Naive thymus-derived CD4-positive, alpha-beta T cell (primary cell): ENCODE data around the gene FGFR4. TPM values are rescaled to one million over a fixed set of nuclear protein-coding genes. Genes with fewer than 3 reads are reported as not detected.
A peak's percentile ranks its signal among the peaks of the same experiment; 100 is the strongest.

Experiments
- ATAC-seq: fragments of 150-1000 bp; cut with Tn5 transposase; 2 replicates; pipeline ENCODE4 v1.10.0; 2021; ENCODE audit warnings: mild to moderate bottlenecking, moderate library complexity
- CTCF ChIA-PET: fragments of 350-600 bp; sonication (Branson Sonifier 250); formaldehyde crosslinking; loops from one replicate; lab custom pipeline; 2021; ENCODE audit warnings: antibody characterized with exemption; lab: Charles Lee
- POLR2A ChIA-PET: fragments of 350-600 bp; sonication (Branson Sonifier 250); formaldehyde crosslinking; loops from one replicate; lab custom pipeline; 2021; ENCODE audit warnings: antibody characterized with exemption, inconsistent platforms; lab: Charles Lee
- DNase-seq, 9 donors: peaks; one replicate each; pipeline versions ENCODE4 v3.0.0 to v3.0.0-alpha.2; 2020 to 2022; ENCODE audit warnings: mixed read lengths in 1 of 9
- H3K27ac ChIP-seq: one replicate; pipeline ENCODE4 v1.7.0; 2013; ENCODE audit warnings: mild to moderate bottlenecking, low read depth, low read length, moderate library complexity
- H3K27me3 ChIP-seq, 2 donors: one replicate each; pipeline ENCODE4 v1.7.0; 2013; ENCODE audit warnings: low read length in 2 of 2, mild to moderate bottlenecking in 2 of 2, moderate library complexity in 2 of 2; ENCODE audit not compliant: control insufficient read depth in 2 of 2, insufficient read depth in 2 of 2
- H3K36me3 ChIP-seq, 3 experiments: 1 replicate in 2 of 3; 2 replicates in 1 of 3; pipeline ENCODE4 v1.7.0; 2013; ENCODE audit warnings: low read length in 3 of 3, mild to moderate bottlenecking in 3 of 3, moderate library complexity in 1 of 3; ENCODE audit not compliant: insufficient read depth in 3 of 3, control insufficient read depth in 2 of 3
- H3K4me1 ChIP-seq, 2 donors: one replicate each; pipeline ENCODE4 v1.7.0; 2013; ENCODE audit warnings: low read length in 2 of 2, mild to moderate bottlenecking in 2 of 2, moderate library complexity in 1 of 2; ENCODE audit not compliant: control insufficient read depth in 2 of 2, insufficient read depth in 2 of 2
- H3K4me3 ChIP-seq: 2 replicates; pipeline ENCODE4 v1.7.0; 2013; ENCODE audit warnings: mild to moderate bottlenecking, low read length
- H3K9me3 ChIP-seq, 3 experiments: 1 replicate in 2 of 3; 2 replicates in 1 of 3; pipeline ENCODE4 v1.7.0; 2013; ENCODE audit warnings: low read length in 3 of 3; ENCODE audit not compliant: control insufficient read depth in 2 of 3
- H3K27ac Mint-ChIP-seq, 9 donors: one replicate each; pipeline ENCODE4 v1.8.0; 2020 to 2022; ENCODE audit warnings: mixed read lengths in 9 of 9, mild to moderate bottlenecking in 8 of 9, moderate library complexity in 5 of 9, inconsistent platforms in 2 of 9
- H3K27me3 Mint-ChIP-seq, 5 donors: one replicate each; pipeline ENCODE4 v1.8.0; 2021 to 2022; ENCODE audit warnings: mixed read lengths in 5 of 5, mild to moderate bottlenecking in 1 of 5
- H3K36me3 Mint-ChIP-seq, 5 donors: one replicate each; pipeline ENCODE4 v1.8.0; 2020 to 2022; ENCODE audit warnings: mixed read lengths in 5 of 5, mild to moderate bottlenecking in 3 of 5, inconsistent platforms in 1 of 5
- H3K4me1 Mint-ChIP-seq, 7 donors: one replicate each; pipeline ENCODE4 v1.8.0; 2020 to 2022; ENCODE audit warnings: mixed read lengths in 7 of 7, mild to moderate bottlenecking in 3 of 7, inconsistent platforms in 1 of 7
- H3K4me3 Mint-ChIP-seq, 10 donors: one replicate each; pipeline ENCODE4 v1.8.0; 2020 to 2022; ENCODE audit warnings: mild to moderate bottlenecking in 10 of 10, mixed read lengths in 10 of 10, moderate library complexity in 6 of 10, inconsistent platforms in 2 of 10
- H3K9me3 Mint-ChIP-seq, 11 donors: one replicate each; pipeline ENCODE4 v1.8.0; 2020 to 2022; ENCODE audit warnings: mixed read lengths in 11 of 11, mild to moderate bottlenecking in 4 of 11, inconsistent platforms in 1 of 11, moderate library complexity in 1 of 11
- intact Hi-C, 2 donors: fragments of 100-400 bp; cut with micrococcal nuclease; formaldehyde crosslinking; loops; one replicate each; pipeline ENCODE4 v1.15.1; 2023
- polyA plus RNA-seq, 2 donors: library from polyadenylated mRNA; unstranded; fragments of 300-500 nt; fragmentation: Illumina TruSeq; gene quantifications; one replicate each; pipeline ENCODE4 v1.2.3, GENCODE V29; 2021
- total RNA-seq, 6 experiments: library from RNA in 5 of 6; stranded (reverse) in 5 of 6; gene quantifications; 1 replicate in 5 of 6; 2 replicates in 1 of 6; pipeline ENCODE4 v1.2.3 and lab custom pipeline; 2021 to 2026

The FGFR4 gene
- total and polyA plus RNA-seq, 7 experiments from 2014 or later, result 0.20 to 3.6 (median 1.4) TPM

GRCh38 chr5:177080265-177080664, 6.5 kb upstream of the FGFR4 start:
- no peak for DNase-seq
- Mint-ChIP-seq H3K9me3 (no peaks in the 10 kb centered on the region), H3K4me3 (no peak overlapping the region), H3K36me3 (peaks cover 0 to 8% (median 0%) of the 10 kb centered on the region in 5 donors), H3K27me3 (peaks cover 0 to 18% (median 0%) of the 10 kb centered on the region in 5 donors), H3K4me1 (peaks cover 0 to 6% (median 0%) of the 10 kb centered on the region in 7 donors), H3K27ac (peak overlapping the region in 1 of 9 donors; percentile 59)
- intact Hi-C loops, result no loop called here
- Histone ChIP-seq H3K36me3 (no peaks in the 10 kb centered on the region), H3K27ac (no peak overlapping the region), H3K4me3 (no peak overlapping the region), H3K4me1 (no peaks in the 10 kb centered on the region), H3K27me3 (no peaks in the 10 kb centered on the region), H3K9me3 (no peaks in the 10 kb centered on the region)
- CTCF ChIA-PET, result no interaction called here
- ATAC-seq, result no peak
- POLR2A ChIA-PET, result no interaction called here

GRCh38 chr5:177081859-177082258, 4.9 kb upstream of the FGFR4 start:
- intact Hi-C loops, result no loop called here
- no peak for DNase-seq
- ChIA-PET CTCF (no interaction called here), POLR2A (interaction anchor here (0.6 kb wide), 1 partner anchor 131 kb away, joined by 11 read pairs; no protein-coding TSS in a partner anchor)
- Histone ChIP-seq H3K4me3 (no peak overlapping the region), H3K4me1 (no peaks in the 10 kb centered on the region), H3K27ac (no peak overlapping the region), H3K36me3 (no peaks in the 10 kb centered on the region), H3K9me3 (no peaks in the 10 kb centered on the region), H3K27me3 (no peaks in the 10 kb centered on the region)
- H3K9me3 Mint-ChIP-seq, result no peaks in the 10 kb centered on the region
- H3K27me3 Mint-ChIP-seq, result peaks cover 0 to 28% (median 0%) of the 10 kb centered on the region in 5 donors
- H3K27ac Mint-ChIP-seq, result no peak overlapping the region
- peaks cover 0 to 3% (median 0%) of the 10 kb centered on the region in 5 donors for H3K36me3 Mint-ChIP-seq
- H3K4me1 Mint-ChIP-seq, result peaks cover 5 to 13% (median 6%) of the 10 kb centered on the region in 7 donors
- ATAC-seq, result no peak
- no peak overlapping the region for H3K4me3 Mint-ChIP-seq

GRCh38 chr5:177083357-177083756, 3.4 kb upstream of the FGFR4 start:
- DNase-seq, result no peak
- no peaks in the 10 kb centered on the region for H3K36me3 Mint-ChIP-seq
- no peak overlapping the region for H3K27ac ChIP-seq
- H3K27ac Mint-ChIP-seq, result peak overlapping the region in 1 of 9 donors; percentile 32
- ChIA-PET CTCF (no interaction called here), POLR2A (no interaction called here)
- H3K36me3 ChIP-seq, result no peaks in the 10 kb centered on the region
- H3K9me3 ChIP-seq, result no peaks in the 10 kb centered on the region
- intact Hi-C loops, result no loop called here
- H3K4me1 Mint-ChIP-seq, result peaks cover 10 to 18% (median 11%) of the 10 kb centered on the region in 7 donors
- H3K4me1 ChIP-seq, result peaks cover 4 to 6% of the 10 kb centered on the region in 2 donors
- H3K4me3 ChIP-seq, result no peak overlapping the region
- no peak overlapping the region for H3K4me3 Mint-ChIP-seq
- H3K27me3 Mint-ChIP-seq, result peaks cover 0 to 36% (median 4%) of the 10 kb centered on the region in 5 donors
- no peaks in the 10 kb centered on the region for H3K9me3 Mint-ChIP-seq
- no peak for ATAC-seq
- H3K27me3 ChIP-seq, result no peaks in the 10 kb centered on the region

GRCh38 chr5:177084175-177084574, 2.5 kb upstream of the FGFR4 start:
- no peaks in the 10 kb centered on the region for H3K36me3 Mint-ChIP-seq
- peaks cover 4 to 6% of the 10 kb centered on the region in 2 donors for H3K4me1 ChIP-seq
- H3K27ac ChIP-seq, result no peak overlapping the region
- H3K4me3 Mint-ChIP-seq, result no peak overlapping the region
- no peaks in the 10 kb centered on the region for H3K36me3 ChIP-seq
- H3K27me3 Mint-ChIP-seq, result peaks cover 0 to 44% (median 4%) of the 10 kb centered on the region in 5 donors
- H3K27me3 ChIP-seq, result no peaks in the 10 kb centered on the region
- no peak for DNase-seq
- no peaks in the 10 kb centered on the region for H3K9me3 Mint-ChIP-seq
- H3K4me1 Mint-ChIP-seq, result peaks cover 10 to 18% (median 11%) of the 10 kb centered on the region in 7 donors
- CTCF ChIA-PET, result no interaction called here
- POLR2A ChIA-PET, result no interaction called here
- H3K4me3 ChIP-seq, result no peak overlapping the region
- no peak for ATAC-seq
- intact Hi-C loops, result no loop called here
- H3K27ac Mint-ChIP-seq, result no peak overlapping the region
- H3K9me3 ChIP-seq, result no peaks in the 10 kb centered on the region

- no peak for DNase-seq
- no peaks in the 10 kb centered on the region for H3K27me3 ChIP-seq
- H3K27ac ChIP-seq, result no peak overlapping the region
- H3K36me3 ChIP-seq, result no peaks in the 10 kb centered on the region
- CTCF ChIA-PET, result interaction anchor here (0.6 to 1.6 kb wide), 2 partner anchors 13 to 105 kb away, joined by 3 to 6 read pairs; no protein-coding TSS in a partner anchor
- no peak overlapping the region for H3K4me3 ChIP-seq
- Mint-ChIP-seq H3K4me1 (peaks cover 10 to 18% (median 11%) of the 10 kb centered on the region in 7 donors), H3K4me3 (peak overlapping the region; percentile 40 to 83 (median 76)), H3K36me3 (no peaks in the 10 kb centered on the region), H3K27ac (peak overlapping the region in 7 of 9 donors; percentile 1 to 75 (median 40)), H3K9me3 (no peaks in the 10 kb centered on the region), H3K27me3 (peaks cover 0 to 44% (median 8%) of the 10 kb centered on the region in 5 donors)
- H3K9me3 ChIP-seq, result no peaks in the 10 kb centered on the region
- ATAC-seq, result no peak
- intact Hi-C loops, result loop anchor here (1.0 kb wide), 2 partner anchors 340 to 439 kb away; partner anchors contain the start of genes GRK6 (in 1 of the 2) and TSPAN17 (in 1 of the 2)
- POLR2A ChIA-PET, result interaction anchor here (0.6 to 1.2 kb wide), 3 partner anchors 14 to 738 kb away, joined by 3 to 4 read pairs (median 3); partner anchors contain the start of gene DDX41
- peaks cover 4 to 6% of the 10 kb centered on the region in 2 donors for H3K4me1 ChIP-seq
These were observed 596 bp upstream of the FGFR4 start for GRCh38 chr5:177085985-177086653.

GRCh38 chr5:177087398-177088005, 787 bp downstream of the FGFR4 start:
- Histone ChIP-seq H3K9me3 (no peaks in the 10 kb centered on the region), H3K4me3 (peak overlapping the region; percentile 30), H3K4me1 (peaks cover 4 to 6% of the 10 kb centered on the region in 2 donors), H3K27ac (no peak overlapping the region), H3K27me3 (no peaks in the 10 kb centered on the region), H3K36me3 (no peaks in the 10 kb centered on the region)
- Mint-ChIP-seq H3K36me3 (no peaks in the 10 kb centered on the region), H3K27ac (no peak overlapping the region), H3K27me3 (peaks cover 0 to 42% (median 8%) of the 10 kb centered on the region in 5 donors), H3K9me3 (no peaks in the 10 kb centered on the region), H3K4me3 (peak overlapping the region in 8 of 10 donors; percentile 5 to 70 (median 44)), H3K4me1 (peaks cover 10 to 18% (median 11%) of the 10 kb centered on the region in 7 donors)
- intact Hi-C loops, result no loop called here
- POLR2A ChIA-PET, result interaction anchor here (1.3 kb wide), 1 partner anchor 28 kb away, joined by 3 read pairs; no protein-coding TSS in a partner anchor
- CTCF ChIA-PET, result interaction anchor here (1.0 to 1.1 kb wide), 2 partner anchors 24 to 26 kb away, joined by 3 read pairs; no protein-coding TSS in a partner anchor
- no peak for ATAC-seq
- no peak for DNase-seq
